ENCODE results near the gene FAM135A. TPM values are rescaled to one million over a fixed set of nuclear protein-coding genes. Genes with fewer than 3 reads are reported as not detected.
"Not testable (repeated sequence)": the region's sequence is repeated elsewhere in the genome, so short reads cannot be mapped to it uniquely, and the experiment has no call there.

Gene FAM135A
- total and polyA plus RNA-seq, 10 of the 15 experiments (the other 5 are each of a cell fraction or from before 2014, with no cell fraction given): 3.9 to 24.5 (median 13.7) TPM

DNA sequence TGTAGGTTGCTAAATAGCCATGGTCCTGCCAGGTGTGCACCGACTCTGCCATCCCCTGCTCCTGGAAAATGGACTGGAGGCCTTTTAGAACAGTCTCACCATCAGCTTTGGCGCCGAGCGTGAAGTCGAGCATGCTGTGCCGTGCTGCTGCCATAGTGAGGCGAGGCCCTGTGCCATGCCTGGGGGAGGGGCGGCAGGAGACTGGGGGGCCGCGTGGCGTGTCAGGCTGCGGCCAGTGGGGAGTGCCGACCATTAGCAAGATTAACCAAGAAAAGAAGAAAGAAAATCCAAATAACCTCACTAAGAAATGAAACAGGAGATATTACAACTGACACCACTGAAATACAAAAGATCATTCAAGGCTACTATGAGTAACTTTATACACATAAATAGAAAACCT lies 195.9 kb downstream of the FAM135A start:
- CTCF ChIA-PET: not testable (repeated sequence)

More for the DNA sequence above, 195.9 kb downstream of the FAM135A start:
- in situ Hi-C loops (cut with MboI); intact Hi-C loops (cut with micrococcal nuclease; ENCODE audit: unreplicated experiment); H3K9me3 ChIP-seq (replicated peaks; ENCODE audit: control insufficient read depth, insufficient read depth, low read length); H3K4me3 ChIP-seq; H3K79me2 ChIP-seq (ENCODE audit: control insufficient read depth, insufficient read depth, low read length); RAD21 ChIA-PET (ENCODE audit: unreplicated experiment); H3K9ac ChIP-seq (ENCODE audit: control insufficient read depth, insufficient read depth, low read length); H3K36me3 ChIP-seq (ENCODE audit: control insufficient read depth in 2 of 2, insufficient read depth in 2 of 2, low read length in 1 of 2); DNase-seq (ENCODE audit: low read depth, low spot score); H3K4me2 ChIP-seq (ENCODE audit: control insufficient read depth, insufficient read depth); POLR2A ChIA-PET; H4K20me1 ChIP-seq (ENCODE audit: control insufficient read depth, insufficient read depth); BruUV-seq (replicated peaks); H2AFZ ChIP-seq (ENCODE audit: control insufficient read depth, low read depth, low read length); H3K27ac ChIP-seq (ENCODE audit: control insufficient read depth, insufficient read depth); SMC1A ChIA-PET (ENCODE audit: uncharacterized antibody, unreplicated experiment); FAIRE-seq; ATAC-seq; H3K27me3 ChIP-seq (replicated peaks in 1 of 2; ENCODE audit: control insufficient read depth in 2 of 2, insufficient read depth in 2 of 2, low read length in 1 of 2); H3K4me1 ChIP-seq (ENCODE audit: control insufficient read depth, insufficient read depth, low read length): not testable (repeated sequence)
- 51% methylated on average over 13 of the region's 13 CpGs for WGBS (ENCODE audit: insufficient coverage, insufficient replicate concordance, low lambda C conversion rate, missing lambda C conversion rate)

Small RNA genes within 50 kb of the gene (small RNA-seq; reads per million reads assigned to genes)
- not detected for gene RNU7-48P

Other genes with a start within 250 kb of the FAM135A start
- not detected in 2 replicates for gene COL9A1, start 110.4 kb upstream of the FAM135A start, total RNA-seq (2014; rRNA removed)
- not detected in 2 replicates for gene COL9A1, start 110.4 kb upstream of the FAM135A start, total RNA-seq (2014; rRNA removed; fragmentation: Illumina TruSeq; extraction: Trizol)
- not detected in 2 replicates for gene COL9A1, start 110.4 kb upstream of the FAM135A start, total RNA-seq (2021)
- not detected in 2 replicates for gene COL9A1, start 110.4 kb upstream of the FAM135A start, polyA plus RNA-seq (2011; rRNA removed)
- not detected in 2 replicates for gene COL9A1, start 110.4 kb upstream of the FAM135A start, polyA plus RNA-seq (2014; fragmentation: Illumina TruSeq; extraction: Trizol)
- gene COL9A1, start 110.4 kb upstream of the FAM135A start, polyA plus RNA-seq (2014; fragmentation: Nextera tagmentation; extraction: Ambion mirVana): not detected
- gene COL9A1, start 110.4 kb upstream of the FAM135A start, polyA plus RNA-seq (2014; rRNA removed): 0.04 TPM in 1 of 2 replicates, not detected in the other
- not detected for gene COL9A1, start 110.4 kb upstream of the FAM135A start, polyA plus RNA-seq (2016; fragmentation: Nextera tagmentation; extraction: Ambion mirVana)
- 11.0 and 16.4 TPM in 2 replicates for gene SDHAF4, start 153.4 kb downstream of the FAM135A start, total RNA-seq (2014; rRNA removed)
- gene SDHAF4, start 153.4 kb downstream of the FAM135A start, total RNA-seq (2014; rRNA removed; fragmentation: Illumina TruSeq; extraction: Trizol): 16.7 and 19.5 TPM in 2 replicates
- 8.4 and 9.8 TPM in 2 replicates for gene SDHAF4, start 153.4 kb downstream of the FAM135A start, total RNA-seq (2021)
- 15.6 and 20.4 TPM in 2 replicates for gene SDHAF4, start 153.4 kb downstream of the FAM135A start, polyA plus RNA-seq (2011; rRNA removed)
- gene SDHAF4, start 153.4 kb downstream of the FAM135A start, polyA plus RNA-seq (2014; fragmentation: Illumina TruSeq; extraction: Trizol): 12.0 and 13.1 TPM in 2 replicates
- gene SDHAF4, start 153.4 kb downstream of the FAM135A start, polyA plus RNA-seq (2014; fragmentation: Nextera tagmentation; extraction: Ambion mirVana): 10 to 100 TPM; 14.8 to 19.1 TPM
- 12.5 and 20.4 TPM in 2 replicates for gene SDHAF4, start 153.4 kb downstream of the FAM135A start, polyA plus RNA-seq (2014; rRNA removed)
- gene SDHAF4, start 153.4 kb downstream of the FAM135A start, polyA plus RNA-seq (2016; fragmentation: Nextera tagmentation; extraction: Ambion mirVana): 10 to 100 TPM; 15.6 to 17.5 TPM

All from GM12878 (cell line).